Epidermal melanocyte (primary cell): ENCODE data around the gene SCD5.

Source experiments
- DNase-seq: peaks from one replicate; pipeline ENCODE4 v3.0.0; 2011; ENCODE audit warnings: low spot score; ENCODE audit not compliant: insufficient read length

Gene SCD5

GRCh38 chr4:82733636-82734035 is 65.0 kb downstream of the SCD5 start:
- DNase-seq, result no peak

GRCh38 chr4:82728301-82728700 is 70.3 kb downstream of the SCD5 start:
- no peak for DNase-seq

- DNase-seq, result no peak
These were observed 72.0 kb downstream of the SCD5 start for GRCh38 chr4:82726596-82726995.

- no peak for DNase-seq
These were observed 76.7 kb downstream of the SCD5 start for GRCh38 chr4:82721819-82722423.

GRCh38 chr4:82718162-82718940 is 80.2 kb downstream of the SCD5 start:
- DNase-seq, result no peak

- DNase-seq, result no peak
These were observed 82.6 kb downstream of the SCD5 start for GRCh38 chr4:82715731-82716617.

GRCh38 chr4:82713856-82714255 is 84.7 kb downstream of the SCD5 start:
- no peak for DNase-seq

- no peak for DNase-seq
These were observed 86.0 kb downstream of the SCD5 start for GRCh38 chr4:82712561-82712960.

- DNase-seq, result no peak
These were observed 87.3 kb downstream of the SCD5 start for GRCh38 chr4:82711158-82711785.

GRCh38 chr4:82710197-82710929 is 88.2 kb downstream of the SCD5 start:
- no peak for DNase-seq

- DNase-seq, result no peak
These were observed 89.6 kb downstream of the SCD5 start for GRCh38 chr4:82708982-82709381.

GRCh38 chr4:82706349-82707000 is 92.1 kb downstream of the SCD5 start:
- DNase-seq, result no peak

GRCh38 chr4:82705928-82706300 is 92.7 kb downstream of the SCD5 start:
- no peak for DNase-seq

- DNase-seq, result no peak
These were observed 93.2 kb downstream of the SCD5 start for GRCh38 chr4:82705169-82705927.

- DNase-seq, result no peak
These were observed 94.4 kb downstream of the SCD5 start for GRCh38 chr4:82704156-82704555.

- DNase-seq, result no peak
These were observed 100.2 kb downstream of the SCD5 start for GRCh38 chr4:82698412-82698811.

- DNase-seq, result no peak
These were observed 101.0 kb downstream of the SCD5 start for GRCh38 chr4:82697561-82697960.

- DNase-seq, result no peak
These were observed 102.3 kb downstream of the SCD5 start for GRCh38 chr4:82696117-82696860.

- no peak for DNase-seq
These were observed 103.7 kb downstream of the SCD5 start for GRCh38 chr4:82694892-82695291.
